Measurements from ENCODE around the gene GAS7.

DNA sequence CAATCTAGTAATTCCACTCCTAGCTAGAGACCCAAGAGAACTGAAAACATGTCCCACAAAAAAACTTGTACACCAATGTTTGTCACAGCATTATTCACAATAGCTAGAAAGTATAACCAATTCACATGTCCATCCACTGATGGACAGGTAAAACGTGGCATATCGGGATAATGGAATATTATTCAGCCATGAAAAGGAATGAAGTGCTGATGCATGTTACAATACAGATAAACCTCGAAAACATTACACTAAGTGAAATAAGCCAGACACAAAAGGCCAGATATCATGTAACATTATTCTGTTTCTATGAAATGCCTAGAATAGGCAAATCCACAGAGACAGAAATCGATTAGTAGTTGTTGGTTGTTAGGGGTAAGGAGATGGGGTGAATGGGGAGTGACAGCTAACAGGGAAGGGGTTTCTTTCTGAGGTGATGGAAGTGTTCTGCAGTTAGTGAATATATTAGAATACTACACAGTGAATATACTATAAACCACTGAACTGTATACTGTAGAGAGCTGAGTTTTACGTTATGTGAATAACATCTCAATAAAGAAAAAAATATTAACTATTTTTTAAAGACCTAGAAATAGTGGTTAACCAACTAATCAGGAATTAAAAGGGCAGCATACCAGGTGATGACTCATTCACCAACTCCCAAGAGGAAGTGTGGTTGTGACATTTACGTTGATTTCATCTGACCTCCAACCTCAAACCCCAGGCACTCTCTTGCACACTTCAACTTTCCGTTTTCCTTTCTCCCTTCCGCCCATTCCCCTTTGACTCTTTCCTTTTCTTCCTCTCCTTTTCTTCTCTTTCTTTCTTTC, 48.6 kb downstream of the GAS7 start:
- TF ChIP-seq POLR2A (IDR thresholded peaks at IDR 0.05) (no peak), EP300 (IDR thresholded peaks at IDR 0.05) (no peak), POLR2AphosphoS5 (IDR thresholded peaks at IDR 0.05) (peak in 2 of 3 donors; percentile 31 to 54)
- TF ChIP-seq, protein P1, sequence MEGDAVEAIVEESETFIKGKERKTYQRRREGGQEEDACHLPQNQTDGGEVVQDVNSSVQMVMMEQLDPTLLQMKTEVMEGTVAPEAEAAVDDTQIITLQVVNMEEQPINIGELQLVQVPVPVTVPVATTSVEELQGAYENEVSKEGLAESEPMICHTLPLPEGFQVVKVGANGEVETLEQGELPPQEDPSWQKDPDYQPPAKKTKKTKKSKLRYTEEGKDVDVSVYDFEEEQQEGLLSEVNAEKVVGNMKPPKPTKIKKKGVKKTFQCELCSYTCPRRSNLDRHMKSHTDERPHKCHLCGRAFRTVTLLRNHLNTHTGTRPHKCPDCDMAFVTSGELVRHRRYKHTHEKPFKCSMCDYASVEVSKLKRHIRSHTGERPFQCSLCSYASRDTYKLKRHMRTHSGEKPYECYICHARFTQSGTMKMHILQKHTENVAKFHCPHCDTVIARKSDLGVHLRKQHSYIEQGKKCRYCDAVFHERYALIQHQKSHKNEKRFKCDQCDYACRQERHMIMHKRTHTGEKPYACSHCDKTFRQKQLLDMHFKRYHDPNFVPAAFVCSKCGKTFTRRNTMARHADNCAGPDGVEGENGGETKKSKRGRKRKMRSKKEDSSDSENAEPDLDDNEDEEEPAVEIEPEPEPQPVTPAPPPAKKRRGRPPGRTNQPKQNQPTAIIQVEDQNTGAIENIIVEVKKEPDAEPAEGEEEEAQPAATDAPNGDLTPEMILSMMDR (IDR thresholded peaks at IDR 0.05), result no peak

All from stomach (tissue), 4 donors.